CD4-positive, alpha-beta T cell treated with Interferon gamma for 1 hour (primary cell): ENCODE data around the gene SERINC5.
"Not testable (repeated sequence)": the region's sequence is repeated elsewhere in the genome, so short reads cannot be mapped to it uniquely, and the experiment has no call there.

ENCODE experiments used
- DNase-seq: peaks from one replicate; pipeline ENCODE4 v3.0.0-alpha.2; 2020

SERINC5 gene

DNA sequence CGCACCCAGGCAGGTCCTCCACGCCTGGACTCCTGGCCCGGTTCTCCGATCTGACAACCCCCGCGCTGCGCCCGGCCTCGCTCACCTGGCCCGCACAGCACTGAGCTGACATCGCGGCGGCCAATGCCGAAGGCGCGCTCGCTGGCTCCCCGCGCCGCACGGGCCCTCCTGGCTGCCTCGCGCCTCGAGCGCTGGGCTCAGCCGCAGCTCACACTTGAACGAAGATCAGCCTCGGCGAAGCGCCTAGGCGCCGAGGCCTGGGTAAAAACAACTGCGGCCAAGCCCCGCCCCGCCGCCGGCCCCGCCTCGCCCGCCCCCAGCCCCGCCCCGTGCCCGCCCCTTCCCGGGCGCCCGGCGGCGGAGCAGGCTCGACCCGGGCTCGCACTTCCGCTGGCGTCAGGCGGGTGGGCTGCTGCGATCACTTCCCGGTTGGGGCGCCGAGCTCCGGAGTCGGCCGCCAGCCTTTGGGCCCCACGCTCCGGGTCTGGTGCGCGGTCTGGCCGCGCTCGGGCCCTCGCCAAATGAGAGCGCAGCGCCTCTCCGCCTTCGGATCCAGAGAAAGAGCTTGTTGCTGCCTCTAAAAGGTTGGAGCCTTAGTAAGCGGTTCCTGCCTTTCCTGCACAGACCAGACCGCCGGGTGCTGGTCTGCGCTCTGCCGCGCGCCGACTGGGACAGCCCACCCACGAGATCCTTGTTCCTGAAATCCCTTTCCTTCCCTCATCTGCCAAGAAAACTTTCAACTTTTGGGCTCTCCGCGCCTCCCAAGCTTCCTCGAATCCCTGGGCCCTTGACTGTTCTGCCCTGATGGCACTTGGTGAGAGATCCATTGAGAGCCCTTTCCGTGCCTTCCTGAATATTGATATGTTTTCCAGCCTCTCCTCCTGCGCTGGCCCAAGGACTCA, at the start of gene SERINC5:
Gene SERINC5, minus strand, starts transcription at position 238 of the 902 bp plus-strand sequence. Its CDS starts 126 bp downstream, at position 112.
- DNase-seq = peak; percentile 86

GRCh38 chr5:80302636-80303035, 46.8 kb upstream of the SERINC5 start:
- DNase-seq = no peak

- DNase-seq = not testable (repeated sequence)
Measured at GRCh38 chr5:80301342-80301741, 45.5 kb upstream of the SERINC5 start.

GRCh38 chr5:80300796-80301195, 44.9 kb upstream of the SERINC5 start:
- DNase-seq = not testable (repeated sequence)

DNA sequence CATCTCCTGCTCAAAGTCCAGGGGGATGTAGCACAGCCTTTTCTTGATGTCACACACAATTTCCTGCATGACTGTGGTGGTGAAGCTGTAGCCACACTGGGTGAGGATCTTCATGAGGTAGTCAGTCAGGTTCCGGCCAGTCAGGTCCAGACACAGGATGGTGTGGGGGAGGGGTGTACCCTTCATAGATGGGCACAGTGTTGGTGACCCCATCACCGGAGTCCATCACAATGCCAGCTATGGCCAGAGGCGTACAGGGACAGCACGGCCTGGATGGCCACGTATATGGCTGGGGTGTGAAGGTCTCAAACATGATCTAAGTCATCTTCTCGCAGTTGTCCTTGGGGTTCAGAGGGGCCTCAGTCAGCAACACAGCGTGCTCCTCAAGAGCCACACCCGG, 44.3 kb upstream of the SERINC5 start:
- no peak for DNase-seq

- DNase-seq = no peak
Measured at GRCh38 chr5:80299601-80300000, 43.8 kb upstream of the SERINC5 start.

DNA sequence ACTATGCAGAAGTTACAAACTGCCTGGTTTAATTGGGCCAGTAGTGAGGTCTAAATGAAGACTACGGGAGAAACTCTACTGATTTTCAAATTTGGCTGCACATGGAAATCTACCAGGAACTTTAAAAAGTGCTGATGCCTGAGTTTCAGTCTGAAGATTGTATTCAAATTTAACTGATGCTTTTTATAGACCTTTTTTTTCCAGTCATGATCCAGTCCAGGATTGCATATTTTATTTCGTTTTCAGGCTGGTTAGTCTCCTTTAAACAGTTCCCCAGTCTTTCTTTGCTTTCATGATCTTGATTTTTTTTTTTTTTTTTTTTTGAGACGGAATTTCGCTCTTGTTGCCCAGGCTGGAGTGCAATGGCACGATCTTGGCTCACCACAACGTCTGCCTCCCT, 40.3 kb upstream of the SERINC5 start:
- DNase-seq = no peak

GRCh38 chr5:80291761-80292160, 35.9 kb upstream of the SERINC5 start:
- DNase-seq = no peak

DNA sequence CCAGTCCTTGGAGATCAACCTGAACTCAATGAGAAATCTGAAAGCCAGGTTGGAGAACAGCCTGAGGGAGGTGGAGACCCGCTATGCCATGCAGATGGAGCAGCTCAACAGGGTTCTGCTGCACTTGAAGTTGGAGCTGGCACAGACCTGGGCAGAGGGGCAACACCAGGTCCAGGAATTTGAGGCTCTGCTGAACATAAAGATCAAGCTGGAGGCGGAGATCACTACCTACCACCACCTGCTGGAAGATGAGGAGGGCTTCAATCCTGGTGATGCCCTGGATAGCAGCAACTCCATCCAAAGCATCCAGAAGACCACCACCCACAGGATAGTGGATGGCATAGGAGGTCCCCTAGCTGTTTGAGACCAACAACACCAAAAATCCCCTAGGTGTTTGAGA, 33.5 kb upstream of the SERINC5 start:
- no peak for DNase-seq

GRCh38 chr5:80288177-80288576, 32.3 kb upstream of the SERINC5 start:
- DNase-seq = no peak

- no peak for DNase-seq
Measured at GRCh38 chr5:80284720-80285119, 28.9 kb upstream of the SERINC5 start.

DNA sequence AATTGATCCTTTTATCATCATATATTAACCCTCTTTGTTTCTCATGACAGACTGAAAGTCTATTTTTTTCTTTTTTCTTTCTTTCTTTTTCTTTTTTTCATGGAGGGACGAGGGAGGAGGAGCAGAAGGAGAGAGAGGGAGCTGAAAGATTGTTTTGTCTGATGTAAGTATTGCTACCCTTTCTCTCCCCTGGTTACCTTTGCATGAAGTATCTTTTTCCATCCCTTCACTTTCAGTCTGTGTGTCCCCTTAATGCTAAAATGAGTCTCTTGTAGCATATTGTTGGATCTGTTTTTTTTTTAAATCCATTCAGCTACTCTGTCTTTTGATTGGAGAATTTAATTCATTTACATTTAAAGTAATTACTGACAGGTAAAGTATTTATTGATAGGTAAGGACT, 27.5 kb upstream of the SERINC5 start:
- no peak for DNase-seq

DNA sequence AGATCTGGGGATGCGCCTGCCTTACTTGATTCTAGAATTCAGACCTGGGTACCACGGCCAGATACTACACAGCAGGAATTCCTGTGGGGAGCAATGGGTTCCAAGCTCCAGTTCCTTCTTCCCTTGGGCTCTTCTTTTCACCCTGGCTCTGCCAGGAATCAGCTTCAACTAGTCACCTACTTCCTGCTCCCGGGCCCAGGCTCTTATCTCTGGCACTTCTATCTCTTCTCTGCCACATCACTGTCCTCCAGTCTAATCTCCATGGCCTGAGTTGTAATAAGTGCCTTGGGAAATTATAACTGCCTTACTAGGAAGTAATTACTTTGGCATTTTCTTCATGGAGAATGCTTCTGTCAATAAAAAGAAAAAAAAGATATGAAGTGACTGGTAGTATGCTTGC, 26.2 kb upstream of the SERINC5 start:
- no peak for DNase-seq

- DNase-seq = no peak
Measured at GRCh38 chr5:80277191-80277590, 21.3 kb upstream of the SERINC5 start.

- DNase-seq = no peak
Measured at GRCh38 chr5:80276186-80276585, 20.3 kb upstream of the SERINC5 start.

DNA sequence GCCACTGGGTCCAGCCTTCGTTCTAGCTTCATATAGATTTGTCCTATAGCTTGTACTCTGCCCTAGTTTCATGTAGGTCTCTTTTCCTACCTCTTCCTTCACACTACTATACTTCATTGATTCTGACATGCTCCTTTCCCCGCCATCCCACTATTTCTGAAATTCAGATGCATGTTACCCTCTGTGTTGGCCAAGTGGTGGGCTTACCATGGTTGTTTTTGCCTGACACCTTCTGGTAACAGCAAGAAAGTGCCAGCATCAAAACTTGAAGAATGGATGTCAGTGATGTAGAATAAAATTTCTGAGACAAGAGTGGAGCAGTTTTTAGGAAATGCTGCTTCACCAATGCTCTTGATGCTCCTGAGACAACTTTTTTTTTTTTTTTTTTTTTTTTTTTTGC, 19.5 kb upstream of the SERINC5 start:
- DNase-seq = no peak

- not testable (repeated sequence) for DNase-seq
Measured at GRCh38 chr5:80270543-80270942, 14.7 kb upstream of the SERINC5 start.

- DNase-seq = peak; percentile 39
Measured at GRCh38 chr5:80269991-80270438, 14.2 kb upstream of the SERINC5 start.

DNA sequence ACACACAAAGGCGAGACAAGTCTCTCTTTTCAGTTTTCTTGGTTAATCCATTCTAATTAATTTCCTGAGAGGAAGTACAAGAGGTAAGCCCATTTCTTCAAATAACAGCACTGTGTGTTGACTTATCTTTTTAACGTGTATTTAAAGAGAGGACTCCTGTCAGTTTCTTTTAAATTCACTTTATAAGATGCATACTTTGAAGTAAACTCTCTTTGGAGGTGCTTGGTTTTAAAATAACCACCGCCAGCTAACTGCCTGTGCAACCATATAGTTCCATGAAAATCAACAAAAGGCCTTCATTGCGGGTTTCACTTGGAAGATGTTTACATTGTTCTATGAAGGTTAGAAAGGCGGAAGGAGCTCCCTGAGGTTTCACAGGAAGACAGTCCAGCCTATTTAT, 13.1 kb upstream of the SERINC5 start:
- DNase-seq = no peak

GRCh38 chr5:80266566-80266965, 10.7 kb upstream of the SERINC5 start:
- DNase-seq = no peak

DNA sequence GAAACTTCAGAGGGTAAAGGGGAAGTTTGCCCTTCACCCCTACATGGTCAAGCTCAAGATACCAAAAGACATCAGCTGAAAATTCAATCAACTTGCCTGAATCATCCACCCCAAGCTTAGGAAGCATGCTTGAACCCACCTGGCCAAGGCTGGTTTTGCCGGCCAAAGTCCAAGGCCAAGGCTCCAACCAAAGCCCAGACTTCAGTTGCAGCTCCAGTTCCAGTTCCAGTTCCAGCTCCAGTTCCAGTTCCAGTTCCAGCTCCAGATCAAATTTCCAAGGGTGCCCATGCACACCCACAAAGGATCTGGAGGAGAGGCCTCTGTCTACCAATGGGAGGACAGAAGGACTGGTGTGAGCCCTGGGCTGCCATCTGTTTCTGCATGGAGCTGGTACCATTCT, 4.6 kb upstream of the SERINC5 start:
- no peak for DNase-seq

DNA sequence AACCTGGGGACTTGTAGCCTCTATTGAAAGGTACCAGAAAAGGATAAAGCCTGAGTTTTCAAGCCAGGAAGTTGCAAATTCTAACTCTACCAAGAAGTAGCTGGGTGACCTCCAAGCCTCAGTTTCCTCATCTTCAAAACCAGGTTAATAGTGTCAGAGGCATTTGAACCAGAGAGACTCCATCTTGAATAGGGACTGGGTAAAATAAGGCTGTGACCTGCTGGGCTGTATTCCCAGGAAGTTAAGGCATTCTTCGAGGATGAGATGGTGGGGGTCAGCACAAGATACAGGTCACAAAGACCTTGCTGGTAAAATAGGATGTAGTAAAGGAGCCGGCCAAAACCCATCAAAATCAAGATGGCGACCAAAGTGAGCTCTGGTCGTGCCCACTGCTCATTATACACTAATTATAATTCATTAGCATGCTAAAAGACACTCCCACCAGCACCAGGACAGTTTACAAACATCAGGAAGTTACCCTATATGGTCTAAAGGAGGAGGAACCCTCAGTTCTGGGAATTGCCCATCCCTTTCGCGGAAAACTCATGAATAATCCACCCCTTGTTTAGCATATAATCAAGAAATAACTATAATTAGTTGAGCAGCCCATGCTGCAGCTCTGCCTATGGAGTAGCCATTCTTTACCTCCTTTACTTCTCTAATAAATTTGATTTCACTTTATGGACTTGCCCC, 3.8 kb upstream of the SERINC5 start:
- no peak for DNase-seq

DNA sequence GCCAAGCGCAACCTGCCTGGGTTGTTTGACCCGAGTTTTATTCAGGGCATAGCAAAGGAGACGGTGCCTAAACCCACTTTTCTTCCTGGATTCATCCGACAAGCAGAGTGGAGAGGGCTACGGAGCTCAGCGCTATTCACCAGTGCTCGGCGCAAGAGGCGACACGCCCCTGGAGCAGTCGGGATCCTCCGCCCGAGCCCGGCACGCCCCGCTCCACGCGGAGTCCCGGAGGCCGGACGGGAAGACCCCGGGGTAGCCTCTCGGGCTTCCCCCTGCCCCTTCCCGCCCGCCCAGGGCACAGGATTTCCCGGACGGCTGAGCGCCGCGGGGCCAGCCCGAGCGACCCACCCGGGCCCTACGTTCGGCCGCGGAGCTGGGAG, 427 bp downstream of the SERINC5 start:
- DNase-seq = peak; percentile 7

GRCh38 chr5:80254767-80255430, 949 bp downstream of the SERINC5 start:
- DNase-seq = no peak
